NOMO-1 (cell line): Measurements from ENCODE around the gene TIMM23B.
"Not testable (repeated sequence)": the region's sequence is repeated elsewhere in the genome, so short reads cannot be mapped to it uniquely, and the experiment has no call there.

Experiments used
- DNase-seq, 2 experiments: peaks; one replicate each; lab custom pipeline; 2025; ENCODE audit not compliant: unreplicated experiment in 2 of 2; lab: John Stamatoyannopoulos, UW

TIMM23B gene

DNA sequence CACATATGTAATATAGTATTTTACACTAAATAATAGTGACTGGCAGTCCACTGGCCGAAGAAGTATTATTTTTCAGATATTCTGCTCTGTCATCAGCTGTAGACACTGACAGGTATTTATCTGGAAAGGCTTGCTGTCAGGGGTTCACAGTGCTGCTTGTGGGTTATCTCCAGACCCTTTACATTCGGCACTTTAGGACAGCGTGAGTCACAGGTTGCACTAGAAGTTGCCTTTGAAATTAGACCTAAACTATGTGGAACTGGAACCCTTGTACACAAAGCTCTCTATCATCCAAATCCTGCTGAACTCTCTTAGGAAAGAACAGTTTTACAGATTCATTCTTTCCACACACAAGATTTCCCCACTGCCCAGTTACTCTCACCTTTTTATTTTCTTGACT is 30.2 kb downstream of the TIMM23B start:
- not testable (repeated sequence) for DNase-seq

DNA sequence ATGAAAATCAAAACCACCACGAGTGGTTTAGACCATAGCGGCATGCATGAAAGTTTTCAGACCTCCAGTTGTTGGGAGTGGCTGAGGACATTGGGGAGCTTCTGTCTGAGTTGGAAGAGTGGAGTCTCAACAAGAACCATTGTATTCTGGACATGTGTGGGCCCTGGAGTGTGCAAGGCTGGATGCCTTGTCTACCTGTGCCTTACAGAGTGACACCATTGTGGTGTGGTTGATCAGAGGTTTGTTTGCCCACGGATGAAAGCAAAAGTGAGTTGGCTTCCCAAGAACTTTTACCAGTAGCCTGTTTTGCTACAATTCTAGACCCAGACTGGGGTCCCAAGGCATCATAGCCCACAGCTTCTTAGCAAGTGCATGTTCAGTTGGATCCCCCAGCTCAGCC is 35.9 kb downstream of the TIMM23B start:
- DNase-seq = not testable (repeated sequence)

DNA sequence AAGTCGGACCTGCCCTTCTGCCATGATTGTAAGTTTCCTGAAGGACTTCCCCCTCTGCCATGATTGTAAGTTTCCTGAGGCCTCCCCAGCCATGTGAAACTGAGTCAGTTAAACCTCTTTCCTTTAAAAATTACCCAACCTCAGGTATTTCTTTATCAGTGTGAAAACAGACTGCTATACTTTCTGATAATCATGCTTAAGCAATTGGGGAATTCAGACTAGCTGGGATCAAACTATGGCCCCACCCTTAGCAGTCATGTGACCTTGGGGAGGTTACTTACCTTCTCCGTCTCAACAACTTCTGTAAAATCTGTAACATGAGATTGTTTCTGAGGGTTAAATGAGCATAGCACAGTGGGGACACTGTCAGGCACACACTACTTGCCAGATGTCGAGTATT is 45.4 kb downstream of the TIMM23B start:
- not testable (repeated sequence) for DNase-seq

DNA sequence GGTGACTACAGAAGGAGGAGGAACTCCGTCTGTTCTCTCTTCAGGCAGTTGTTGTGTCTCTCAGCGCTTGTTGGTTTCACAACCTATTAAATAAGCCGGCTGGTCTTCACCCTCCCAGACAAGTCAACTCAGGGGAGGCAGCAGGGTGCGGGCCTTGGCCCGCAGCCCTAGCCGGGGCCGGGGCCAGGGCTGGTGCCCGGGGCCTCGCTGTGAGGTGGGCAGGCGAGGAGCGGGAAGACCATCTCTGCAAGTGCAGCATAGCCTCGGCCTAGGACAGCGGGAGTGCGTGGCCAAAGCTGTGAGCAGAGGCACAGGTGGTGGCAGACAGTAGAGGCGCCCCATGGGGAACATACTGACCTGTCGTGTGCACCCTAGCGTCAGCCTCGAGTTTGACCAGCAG is 46.5 kb downstream of the TIMM23B start, which contains the start of gene AGAP6:
Gene AGAP6, plus strand, starts transcription at position 31 of the 400 bp plus-strand sequence. Its CDS starts 310 bp downstream, at position 341.
- DNase-seq = not testable (repeated sequence)

DNA sequence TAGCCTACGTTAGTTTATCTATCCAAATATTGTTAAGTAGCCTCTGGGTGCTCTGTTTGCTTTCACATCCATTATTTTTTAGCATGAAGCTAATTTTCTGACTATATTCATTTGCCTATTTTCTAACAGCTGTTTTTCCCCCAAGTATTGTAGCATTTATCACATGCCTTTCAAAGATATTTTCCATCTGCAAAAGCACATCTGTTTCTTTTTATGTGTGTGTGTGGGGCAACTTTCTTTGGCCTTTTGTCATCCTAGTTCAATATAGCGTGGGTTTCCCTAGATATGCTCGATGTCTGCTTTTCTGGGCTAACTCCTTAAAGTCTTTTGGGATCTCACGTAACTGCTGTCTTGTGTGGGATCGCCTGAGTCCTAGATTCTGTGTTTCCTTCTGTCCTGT is 53.5 kb downstream of the TIMM23B start:
- not testable (repeated sequence) for DNase-seq

DNA sequence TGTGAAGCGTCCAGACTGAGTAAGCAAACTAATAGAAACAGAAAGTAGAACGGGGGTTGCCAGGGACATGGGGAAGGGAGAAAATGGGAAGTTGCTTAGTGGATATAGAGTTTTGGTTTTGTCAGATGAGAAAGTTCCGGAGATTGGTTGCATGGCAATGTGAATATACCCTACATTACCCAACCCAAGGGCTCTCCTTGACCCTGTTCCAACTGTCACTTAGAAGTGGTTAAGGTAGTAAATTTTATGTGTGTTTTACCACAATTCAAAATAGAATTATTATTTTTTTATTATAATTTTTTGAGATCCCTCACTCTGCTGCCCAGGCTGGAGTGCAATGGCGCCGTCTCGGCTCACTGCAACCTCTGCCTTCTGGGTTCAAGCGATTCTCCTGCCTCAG is 72.2 kb downstream of the TIMM23B start:
- peak; percentile 29 to 77 for DNase-seq

DNA sequence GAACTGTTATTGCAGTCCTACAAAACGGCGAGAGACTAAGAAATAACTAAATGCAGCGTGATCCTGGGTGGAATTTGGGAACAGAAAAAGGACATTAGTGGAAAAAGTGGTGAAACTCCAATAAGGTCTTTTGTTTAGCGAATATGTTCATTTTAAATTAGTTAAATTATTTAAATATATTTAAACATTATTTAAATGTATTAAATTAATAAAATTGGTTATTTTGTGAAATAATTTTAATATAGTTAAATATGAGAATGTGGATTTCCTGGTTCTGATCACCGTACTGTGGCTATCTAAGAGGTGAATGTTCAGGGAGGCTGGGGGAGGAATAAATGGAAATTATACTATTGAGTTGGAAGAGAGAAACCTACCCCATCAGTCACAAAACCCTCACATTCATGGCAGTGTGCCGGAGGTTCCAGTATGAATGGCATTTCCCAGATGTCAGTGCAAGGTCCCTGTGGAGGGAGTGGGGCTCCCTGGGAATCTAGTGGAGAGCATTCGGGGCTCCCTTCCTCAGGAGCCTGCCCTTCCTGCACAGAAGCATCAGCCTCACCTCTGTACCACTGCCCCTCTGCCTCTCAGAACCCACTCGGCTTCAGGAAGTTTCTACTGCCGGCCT is 73.9 kb downstream of the TIMM23B start:
- not testable (repeated sequence) for DNase-seq

DNA sequence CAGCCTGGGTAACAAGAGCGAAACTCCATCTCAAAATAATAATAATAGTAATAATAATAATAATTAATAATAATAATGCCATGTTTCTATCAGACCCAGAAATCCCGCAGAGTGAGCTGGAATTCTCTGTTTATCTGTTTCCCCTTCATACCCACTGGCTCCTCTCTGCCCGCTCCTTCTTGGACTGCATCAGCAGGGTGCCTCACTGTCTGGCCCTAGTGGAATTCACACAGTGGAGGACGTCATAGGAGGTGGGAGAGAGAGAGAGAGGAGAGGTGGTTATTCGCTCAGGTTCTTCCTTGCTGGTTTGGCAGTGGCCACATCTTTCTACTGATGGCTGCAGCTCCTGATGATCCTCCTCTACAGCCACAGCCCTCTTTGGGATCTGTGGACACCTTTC is 75.1 kb downstream of the TIMM23B start:
- DNase-seq = not testable (repeated sequence)

DNA sequence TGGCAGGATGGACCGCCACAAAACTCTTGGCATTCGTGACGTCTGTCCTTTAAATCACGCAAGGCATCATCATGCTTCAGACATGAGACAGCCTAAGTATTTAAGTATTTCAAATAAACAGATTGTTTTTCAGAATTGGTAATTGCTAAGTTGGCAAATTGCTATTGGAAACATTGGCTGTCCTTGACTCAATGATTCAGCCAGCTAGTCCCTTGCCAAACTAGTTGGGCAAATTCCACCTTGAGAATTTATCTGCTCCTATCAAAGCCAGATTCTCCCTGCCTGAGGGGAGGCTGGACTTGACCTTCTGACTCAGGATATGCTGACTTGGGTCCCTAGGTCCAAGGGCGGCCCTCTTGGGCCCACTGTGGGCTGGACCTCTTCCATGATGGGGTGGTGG is 75.8 kb downstream of the TIMM23B start:
- DNase-seq = not testable (repeated sequence)

DNA sequence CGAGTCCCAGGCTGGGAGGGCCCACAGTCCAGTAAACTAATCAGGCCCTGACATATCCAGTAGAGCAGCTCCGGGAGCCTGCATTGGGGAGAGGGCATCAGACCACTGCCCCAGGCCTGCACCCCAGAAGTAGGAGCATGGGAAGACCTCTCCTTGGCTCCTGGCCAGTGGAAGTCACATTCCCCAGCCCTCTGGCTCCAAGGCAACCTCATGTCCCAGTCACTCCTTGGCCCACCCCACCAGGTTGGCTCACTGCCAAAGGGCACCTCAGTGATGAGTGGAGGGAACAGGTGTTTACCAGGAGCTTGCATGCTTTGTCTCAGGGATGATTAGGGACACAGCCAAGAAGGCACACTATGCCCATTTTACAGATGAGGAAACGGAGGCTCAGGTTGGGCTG is 77.4 kb downstream of the TIMM23B start:
- not testable (repeated sequence) for DNase-seq

DNA sequence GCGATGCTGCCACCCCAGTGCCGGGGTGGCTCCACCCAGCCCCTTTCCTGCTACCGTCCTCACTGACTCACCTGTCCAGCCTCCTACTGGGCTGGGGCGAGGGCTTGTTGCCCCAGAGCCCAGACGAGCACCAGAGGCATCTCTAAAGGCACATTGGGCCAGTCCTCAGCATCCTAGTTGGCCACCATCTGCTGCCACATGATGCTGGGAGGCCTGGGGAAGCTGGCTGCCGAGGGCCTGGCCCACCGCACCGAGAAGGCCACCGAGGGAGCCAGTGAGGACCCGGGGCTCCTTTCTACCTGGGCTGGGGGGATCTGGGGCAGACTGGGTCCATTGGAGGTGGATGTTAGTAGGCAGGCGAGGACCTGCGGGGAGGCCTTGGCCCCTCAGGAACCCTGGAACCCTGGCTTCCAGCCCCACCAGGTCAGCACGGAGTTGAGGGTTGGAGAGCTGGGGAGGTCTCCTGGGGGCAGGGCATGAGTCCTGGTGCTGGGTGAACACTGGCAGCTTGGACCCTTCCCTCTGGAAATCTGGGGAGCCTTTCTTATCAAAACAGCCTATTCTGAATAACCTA is 78.7 kb downstream of the TIMM23B start:
- not testable (repeated sequence) for DNase-seq

DNA sequence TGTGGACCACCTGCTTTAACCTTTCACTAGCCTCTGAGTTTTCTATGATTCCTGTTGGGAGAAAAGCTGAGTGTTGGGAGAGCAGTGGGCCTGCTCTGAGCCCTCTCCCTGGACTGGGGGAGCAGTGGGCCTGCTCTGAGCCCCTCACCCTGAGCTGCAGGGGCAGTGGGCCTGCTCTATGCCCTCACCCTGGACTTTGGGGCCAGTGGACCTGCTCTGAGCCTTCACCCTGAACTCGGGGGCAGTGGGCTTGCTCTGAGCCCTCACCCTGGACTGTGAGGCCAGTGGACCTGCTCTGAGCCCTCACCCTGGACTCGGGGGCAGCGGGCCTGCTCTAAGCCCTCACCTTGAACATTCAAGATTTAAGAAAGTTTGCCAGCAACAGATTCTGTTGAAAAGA is 79.8 kb downstream of the TIMM23B start:
- DNase-seq = no peak
